Glomerular visceral epithelial cell (primary cell): ENCODE results near the gene ELOVL1.
"Not testable (repeated sequence)": the region's sequence is repeated elsewhere in the genome, so short reads cannot be mapped to it uniquely, and the experiment has no call there.

Source experiments
- DNase-seq: peaks from one replicate; pipeline ENCODE4 v3.0.0-alpha.2; 2016; ENCODE audit errors: extremely low spot score

Gene ELOVL1

DNA sequence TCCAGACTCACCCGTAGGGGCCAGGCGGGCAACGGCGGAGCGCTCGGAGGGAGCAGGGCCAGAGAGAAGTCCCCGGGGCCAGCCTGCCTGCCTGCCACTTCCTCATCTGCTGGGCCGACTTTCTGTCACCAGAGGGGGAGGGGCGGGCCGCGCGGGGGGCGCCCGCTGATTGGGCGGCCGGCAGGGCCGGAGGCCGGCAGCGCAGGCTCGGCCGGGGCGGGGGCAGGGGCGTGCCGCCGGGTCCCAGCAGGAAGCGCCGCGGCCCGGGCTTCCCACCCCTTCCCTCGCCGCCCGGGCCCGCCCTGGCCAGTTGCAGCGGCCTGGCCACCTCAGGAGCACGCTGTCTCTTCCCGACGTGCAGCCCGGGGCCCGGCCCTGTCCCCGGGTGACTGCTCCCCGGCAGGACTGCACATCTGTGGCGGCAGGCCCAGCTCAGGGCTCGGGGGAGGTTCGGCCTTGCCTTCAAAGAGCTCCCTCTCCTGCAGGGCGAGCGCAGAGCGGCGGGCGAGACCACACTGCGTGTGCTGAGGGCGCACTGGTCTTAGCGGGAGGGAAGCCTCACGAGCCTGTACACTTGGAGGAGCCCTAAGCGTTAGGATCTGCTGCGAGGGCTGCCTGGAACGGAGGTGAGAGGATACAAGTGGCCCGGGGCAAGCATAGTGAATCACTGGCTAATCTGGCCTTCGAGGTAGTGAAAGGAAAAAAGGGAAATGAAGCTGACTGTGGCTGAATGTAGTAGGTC lies at the start of gene ELOVL1:
ELOVL1 (minus strand) TSS at position 108 of the 742 bp plus-strand sequence. CDS start 2,402 bp downstream, outside the sequence.
- peak; percentile 93 for DNase-seq

- DNase-seq: no peak
Measured at GRCh38 chr1:43415901-43416300, 48.1 kb upstream of the ELOVL1 start.

- peak; percentile 69 for DNase-seq
Measured at GRCh38 chr1:43414634-43415223, 46.9 kb upstream of the ELOVL1 start.

DNA sequence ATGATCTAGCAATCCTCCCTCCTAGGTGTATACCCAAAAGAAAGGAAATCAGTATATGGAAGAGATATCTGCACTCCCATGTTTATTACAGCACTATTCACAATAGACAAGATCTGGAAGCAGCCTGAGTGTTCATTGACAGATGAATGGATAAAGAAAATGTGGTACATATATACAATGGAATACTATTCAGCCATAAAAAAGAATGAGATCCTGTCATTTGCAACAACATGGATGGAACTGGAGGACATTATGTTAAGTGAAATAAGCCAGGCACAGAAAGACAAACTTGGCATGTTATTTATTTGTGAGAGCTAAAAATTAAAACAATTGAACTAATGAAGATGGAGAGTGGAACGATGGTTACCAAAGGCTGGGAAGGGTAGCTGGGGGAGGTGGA lies 45.6 kb upstream of the ELOVL1 start:
- DNase-seq: not testable (repeated sequence)

GRCh38 chr1:43410571-43410970 lies 42.8 kb upstream of the ELOVL1 start:
- no peak for DNase-seq

- DNase-seq: no peak
Measured at GRCh38 chr1:43405876-43406234, 38.0 kb upstream of the ELOVL1 start.

- no peak for DNase-seq
Measured at GRCh38 chr1:43405219-43405875, 37.5 kb upstream of the ELOVL1 start.

DNA sequence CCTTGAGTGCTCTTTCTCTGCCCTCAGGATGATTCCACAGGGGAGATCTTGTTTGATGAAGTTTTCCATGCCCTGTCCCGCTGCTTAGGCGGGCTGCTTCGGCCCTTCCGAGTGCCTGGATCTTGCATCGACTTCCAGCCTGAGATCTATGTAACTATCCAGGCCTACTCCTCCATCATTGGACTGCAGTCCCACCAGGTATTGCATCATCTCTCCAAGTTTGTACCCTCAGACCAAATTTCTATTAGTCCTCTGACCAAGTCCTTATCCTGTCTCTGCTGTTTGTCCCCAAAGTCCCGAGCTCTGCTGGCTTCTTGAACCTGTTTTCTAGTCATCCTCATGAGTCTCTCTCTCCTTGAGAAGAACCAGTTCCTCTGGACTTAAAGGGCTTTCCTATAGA lies 36.5 kb upstream of the ELOVL1 start:
- DNase-seq: no peak

GRCh38 chr1:43402089-43402865 lies 34.5 kb upstream of the ELOVL1 start:
- DNase-seq: no peak

GRCh38 chr1:43400441-43400840 lies 32.6 kb upstream of the ELOVL1 start:
- DNase-seq: not testable (repeated sequence)

- DNase-seq: no peak
Measured at GRCh38 chr1:43398227-43398626, 30.4 kb upstream of the ELOVL1 start.

- no peak for DNase-seq
Measured at GRCh38 chr1:43396059-43396458, 28.2 kb upstream of the ELOVL1 start.

GRCh38 chr1:43395523-43395922 lies 27.7 kb upstream of the ELOVL1 start:
- no peak for DNase-seq

- DNase-seq: no peak
Measured at GRCh38 chr1:43392702-43393101, 24.9 kb upstream of the ELOVL1 start.

GRCh38 chr1:43389326-43390313 lies 21.8 kb upstream of the ELOVL1 start, which contains the start of the genes MED8 and SZT2:
TSS of gene MED8 (minus strand) at chr1:43389800. CDS start at chr1:43389764, 36 bp downstream.
TSS of gene SZT2 (plus strand) at chr1:43389899. CDS start at chr1:43389969, 70 bp downstream.
- peak; percentile 93 for DNase-seq

GRCh38 chr1:43388613-43389012 lies 20.8 kb upstream of the ELOVL1 start:
- no peak for DNase-seq

DNA sequence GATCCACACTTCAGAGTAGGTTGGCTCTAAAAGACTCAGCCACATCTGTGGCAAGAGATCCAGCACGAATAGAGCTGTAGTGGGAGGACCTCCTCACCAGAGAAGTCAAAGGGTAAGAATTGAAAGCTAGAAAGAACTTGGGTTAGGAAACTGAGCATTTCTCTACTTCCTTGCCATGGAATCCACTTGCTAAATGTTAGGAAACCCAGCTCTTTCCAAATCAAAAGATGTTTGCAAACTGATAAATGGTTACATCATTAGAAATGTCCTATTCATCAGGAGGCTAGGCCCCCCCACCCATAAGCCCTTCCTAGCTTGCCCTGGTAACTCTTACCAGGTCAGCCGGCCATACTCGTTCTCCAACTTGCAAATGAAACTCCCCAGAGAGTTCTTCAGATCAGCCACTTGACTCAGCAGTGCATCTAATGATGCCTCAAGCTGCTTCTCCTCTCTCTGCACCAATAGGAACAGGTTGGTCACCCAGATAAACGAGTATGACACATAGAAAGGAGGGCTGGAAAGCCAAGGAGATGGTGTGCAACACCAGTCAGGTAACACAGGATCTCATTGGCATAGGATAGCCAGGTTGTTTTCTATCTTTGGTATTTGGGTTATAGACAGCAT lies 20.3 kb upstream of the ELOVL1 start:
- DNase-seq: no peak

DNA sequence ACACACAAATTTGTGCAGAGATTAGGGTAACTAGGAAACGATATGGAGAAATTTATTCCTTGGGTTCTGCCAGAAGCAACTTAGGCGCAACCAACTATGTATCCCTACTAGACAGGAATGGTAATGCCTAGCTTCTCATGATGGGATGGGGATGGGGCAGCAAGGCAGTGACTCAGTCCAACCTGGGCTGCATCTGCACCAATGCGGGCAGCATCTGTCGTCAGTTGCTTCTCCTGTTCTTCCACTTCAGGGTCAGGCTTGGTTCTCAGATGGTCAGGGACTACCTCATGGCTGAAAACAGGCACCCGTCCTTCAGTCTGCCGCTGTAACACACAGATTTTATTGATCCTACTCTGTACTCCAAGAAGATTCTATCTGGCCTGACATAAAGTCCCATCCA lies 18.9 kb upstream of the ELOVL1 start:
- no peak for DNase-seq

GRCh38 chr1:43383449-43383848 lies 15.6 kb upstream of the ELOVL1 start:
- no peak for DNase-seq

DNA sequence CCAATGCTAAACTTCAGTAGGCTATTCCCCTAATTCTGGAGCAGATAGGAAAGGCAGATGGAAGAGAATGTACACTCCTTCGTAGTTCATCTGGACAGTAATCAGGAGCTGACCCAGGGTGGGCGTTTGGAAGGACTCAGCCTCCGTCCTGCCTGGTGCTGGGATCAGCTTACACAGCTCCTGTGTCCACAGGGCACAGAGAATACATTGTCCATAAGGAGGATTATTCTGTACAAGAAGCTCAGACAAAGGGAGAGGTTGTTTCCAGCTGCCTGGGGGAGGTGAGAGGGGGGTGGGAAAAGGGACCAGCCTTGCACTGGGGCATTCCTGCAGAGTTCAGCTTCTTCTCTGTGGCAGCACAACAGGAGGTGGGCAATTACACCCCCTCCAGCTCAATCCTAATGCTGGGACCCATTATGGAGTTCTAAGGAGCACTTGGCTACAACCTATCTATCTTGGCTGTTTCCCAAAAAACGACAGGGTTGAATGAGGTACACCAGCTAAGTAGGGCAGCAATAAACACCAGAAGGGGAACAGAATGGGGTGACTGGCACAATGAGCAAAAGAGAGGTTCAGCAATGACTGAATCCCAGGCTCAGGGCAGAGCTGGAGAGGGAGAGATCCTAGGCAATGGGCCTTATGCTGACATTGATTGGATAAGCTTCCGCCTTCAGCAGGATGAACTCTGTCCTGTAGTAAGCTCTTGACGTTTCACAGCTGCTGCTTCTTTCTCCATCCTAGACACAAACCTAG lies 14.4 kb upstream of the ELOVL1 start:
- DNase-seq: no peak
